ENCODE measurements around the gene RXRA. TPM values are rescaled to one million over a fixed set of nuclear protein-coding genes. Genes with fewer than 3 reads are reported as not detected.

RXRA gene
- total and polyA plus RNA-seq, 2 of the 13 experiments (the other 11 are each of a cell fraction or from before 2014, with no cell fraction given) = 18.9 to 29.2 TPM

GRCh38 chr9:134382733-134383132, 56.5 kb downstream of the RXRA start (continued):
- TF ChIP-seq GZF1 (CRISPR knock-in tag; IDR thresholded peaks at IDR 0.05) (no peak), SIN3B (IDR thresholded peaks at IDR 0.05; ENCODE audit: low read length) (no peak), FOXP1 (IDR thresholded peaks at IDR 0.05) (no peak), FOXP1 (CRISPR knock-in tag; IDR thresholded peaks at IDR 0.05) (no peak), ZNF619 (CRISPR knock-in tag; IDR thresholded peaks at IDR 0.05) (0 out of 2 replicates have a peak, but pooled peaks have one; percentile 23), ZNF607 (CRISPR knock-in tag; IDR thresholded peaks at IDR 0.05; ENCODE audit: borderline replicate concordance) (no peak), EHMT2 (IDR thresholded peaks at IDR 0.05; ENCODE audit: borderline replicate concordance, low read depth, low read length) (no peak), ZNF788 (CRISPR knock-in tag; IDR thresholded peaks at IDR 0.05; ENCODE audit: borderline replicate concordance) (no peak), HNF4A (CRISPR knock-in tag; IDR thresholded peaks at IDR 0.05) (peak; percentile 73), MAFF (IDR thresholded peaks at IDR 0.05; ENCODE audit: low read depth, low read length) (no peak), MYC (CRISPR knock-in tag; IDR thresholded peaks at IDR 0.05; ENCODE audit: borderline replicate concordance) (peak; percentile 39; the same call in 1 of the 2 replicates), ZEB1 (IDR thresholded peaks at IDR 0.05; ENCODE audit: insufficient replicate concordance, low read depth) (peak; percentile 54), ZNF296 (CRISPR knock-in tag; conservative IDR thresholded peaks at IDR 0.05) (no peak), RNF2 (conservative IDR thresholded peaks at IDR 0.05; ENCODE audit: low read depth) (no peak), AKAP8 (CRISPR knock-in tag; IDR thresholded peaks at IDR 0.05) (peak; percentile 56; the same call in 1 of the 2 replicates), ZNF691 (CRISPR knock-in tag; IDR thresholded peaks at IDR 0.05; ENCODE audit: borderline replicate concordance, low read depth) (0 out of 2 replicates have a peak, but pooled peaks have one; percentile 26), PBX2 (CRISPR knock-in tag; IDR thresholded peaks at IDR 0.05) (no peak), ZNF609 (CRISPR knock-in tag; IDR thresholded peaks at IDR 0.05; ENCODE audit: borderline replicate concordance) (0 out of 2 replicates have a peak, but pooled peaks have one; percentile 15), ZNF512 (CRISPR knock-in tag; IDR thresholded peaks at IDR 0.05) (0 out of 2 replicates have a peak, but pooled peaks have one; percentile 36), SP5 (CRISPR knock-in tag; IDR thresholded peaks at IDR 0.05; ENCODE audit: borderline replicate concordance, low read depth) (no peak), ZBTB2 (CRISPR knock-in tag; IDR thresholded peaks at IDR 0.05; ENCODE audit: low read depth) (no peak), MAF1 (CRISPR knock-in tag; IDR thresholded peaks at IDR 0.05; ENCODE audit: borderline replicate concordance) (no peak)
